NCI-H1436 (cell line): Measurements from ENCODE around the gene RTL1.

ENCODE experiments used
- DNase-seq: peaks from one replicate; lab custom pipeline; 2025; lab: John Stamatoyannopoulos, UW

RTL1 gene

GRCh38 chr14:100881211-100882025 is 22.1 kb downstream of the RTL1 start:
- no peak for DNase-seq

GRCh38 chr14:100880271-100881101 is 23.0 kb downstream of the RTL1 start:
- no peak for DNase-seq

DNA sequence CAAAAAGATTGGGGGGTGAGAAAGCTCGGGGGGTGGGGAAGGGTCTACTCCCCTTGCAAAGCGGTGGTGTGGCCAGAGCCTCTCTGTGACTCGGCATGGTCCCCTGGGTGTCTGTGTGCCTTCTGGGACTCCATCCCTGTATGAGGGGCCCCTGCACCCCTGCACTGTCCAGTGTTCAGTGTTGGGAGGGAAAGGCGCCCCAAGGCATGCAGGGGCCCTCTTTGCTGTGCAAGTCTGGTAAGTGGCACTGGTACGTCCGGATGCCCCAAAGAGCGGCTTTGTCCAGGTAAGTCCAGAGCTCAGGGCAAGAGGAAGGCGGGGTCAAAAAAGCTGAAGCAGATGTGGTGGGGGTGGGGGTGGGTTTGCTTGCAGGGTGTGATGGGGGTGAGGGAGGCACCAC is 23.7 kb downstream of the RTL1 start:
- no peak for DNase-seq

- DNase-seq, result no peak
These were observed 24.3 kb downstream of the RTL1 start for GRCh38 chr14:100879194-100879593.

DNA sequence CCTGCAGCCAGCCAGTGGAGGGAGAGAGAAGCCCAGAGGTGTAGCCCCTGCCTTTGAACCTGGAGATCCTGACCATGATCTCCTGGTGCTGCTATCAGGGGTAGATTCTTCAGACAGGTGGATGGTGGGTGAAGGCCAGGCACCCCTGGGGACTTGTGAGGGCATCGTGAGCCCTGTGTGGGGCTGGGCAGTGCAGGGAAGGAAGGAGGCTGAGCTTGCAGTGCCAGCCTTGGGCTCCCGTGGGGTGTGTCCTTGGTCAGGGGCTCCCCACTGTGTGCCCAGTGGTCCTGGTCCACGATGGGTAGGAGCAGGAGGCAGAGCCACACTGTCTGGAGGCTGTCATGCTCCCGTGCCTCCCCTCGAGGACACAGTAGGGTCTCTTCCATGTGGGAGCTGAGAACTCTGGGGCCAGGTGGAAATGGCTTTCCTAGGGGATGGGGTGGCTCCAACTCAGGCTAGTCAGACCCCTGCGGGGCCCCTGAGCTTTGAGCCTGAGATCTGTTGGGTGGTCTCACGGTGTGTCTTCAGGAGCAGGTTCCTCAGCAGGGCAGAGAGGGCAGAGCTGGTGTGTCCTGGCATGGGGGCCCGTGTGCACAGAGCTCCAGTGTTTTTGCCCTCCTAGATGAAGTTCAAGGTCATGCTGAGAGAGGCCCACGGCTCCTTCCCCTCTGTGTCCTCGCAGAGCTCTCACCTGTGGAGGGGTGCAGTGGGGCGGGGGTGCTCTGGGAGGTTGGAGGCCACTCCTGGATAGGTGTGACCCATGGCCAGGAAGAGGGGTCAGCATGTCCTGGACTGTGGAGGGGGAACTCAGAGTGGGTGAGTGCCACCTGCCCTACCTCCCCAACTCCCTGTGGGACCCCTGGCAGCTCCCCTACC is 25.0 kb downstream of the RTL1 start:
- DNase-seq, result no peak

DNA sequence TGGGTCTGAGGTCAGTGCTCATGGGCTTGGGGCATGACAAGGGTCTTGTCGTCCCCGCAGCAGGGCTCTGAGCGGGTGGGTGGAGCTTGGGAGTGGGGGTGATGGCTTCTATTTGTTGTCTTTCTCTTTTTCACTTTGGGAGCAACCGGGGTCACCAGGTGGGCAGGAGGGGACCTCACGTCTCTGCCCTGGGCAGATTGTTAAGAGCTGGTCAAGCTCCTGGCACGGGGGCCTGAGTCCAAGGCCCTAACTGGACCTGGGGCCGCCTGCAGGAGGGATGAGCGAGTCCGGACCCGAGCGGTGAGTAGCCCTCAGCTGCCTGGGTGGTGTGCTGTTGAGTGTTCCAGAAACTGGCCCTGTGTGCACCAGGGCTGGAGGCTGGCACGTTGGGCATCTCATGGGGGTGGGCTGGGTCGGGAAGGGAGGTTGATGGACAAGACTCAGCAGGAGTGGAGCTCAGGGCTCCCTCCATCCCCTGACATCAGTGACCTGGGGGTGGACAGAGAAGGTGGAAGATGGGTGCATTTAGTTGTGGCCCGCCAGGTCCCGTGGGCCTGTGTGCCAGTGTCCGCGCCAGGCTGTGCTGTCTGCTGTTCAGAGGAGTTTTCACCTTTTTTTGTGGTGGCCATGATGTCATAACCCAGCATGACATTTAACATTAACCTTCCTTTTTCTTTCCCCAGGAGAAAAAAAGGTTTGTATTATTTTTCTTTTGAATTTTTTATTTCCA is 27.5 kb downstream of the RTL1 start:
- no peak for DNase-seq

- DNase-seq, result no peak
These were observed 28.4 kb downstream of the RTL1 start for GRCh38 chr14:100875126-100875525.

- DNase-seq, result no peak
These were observed 29.0 kb downstream of the RTL1 start for GRCh38 chr14:100874411-100875091.

GRCh38 chr14:100874051-100874410 is 29.5 kb downstream of the RTL1 start:
- no peak for DNase-seq

GRCh38 chr14:100873096-100873482 is 30.4 kb downstream of the RTL1 start:
- no peak for DNase-seq

GRCh38 chr14:100872259-100873095 is 31.0 kb downstream of the RTL1 start:
- no peak for DNase-seq

- no peak for DNase-seq
These were observed 32.0 kb downstream of the RTL1 start for GRCh38 chr14:100871234-100872186.

DNA sequence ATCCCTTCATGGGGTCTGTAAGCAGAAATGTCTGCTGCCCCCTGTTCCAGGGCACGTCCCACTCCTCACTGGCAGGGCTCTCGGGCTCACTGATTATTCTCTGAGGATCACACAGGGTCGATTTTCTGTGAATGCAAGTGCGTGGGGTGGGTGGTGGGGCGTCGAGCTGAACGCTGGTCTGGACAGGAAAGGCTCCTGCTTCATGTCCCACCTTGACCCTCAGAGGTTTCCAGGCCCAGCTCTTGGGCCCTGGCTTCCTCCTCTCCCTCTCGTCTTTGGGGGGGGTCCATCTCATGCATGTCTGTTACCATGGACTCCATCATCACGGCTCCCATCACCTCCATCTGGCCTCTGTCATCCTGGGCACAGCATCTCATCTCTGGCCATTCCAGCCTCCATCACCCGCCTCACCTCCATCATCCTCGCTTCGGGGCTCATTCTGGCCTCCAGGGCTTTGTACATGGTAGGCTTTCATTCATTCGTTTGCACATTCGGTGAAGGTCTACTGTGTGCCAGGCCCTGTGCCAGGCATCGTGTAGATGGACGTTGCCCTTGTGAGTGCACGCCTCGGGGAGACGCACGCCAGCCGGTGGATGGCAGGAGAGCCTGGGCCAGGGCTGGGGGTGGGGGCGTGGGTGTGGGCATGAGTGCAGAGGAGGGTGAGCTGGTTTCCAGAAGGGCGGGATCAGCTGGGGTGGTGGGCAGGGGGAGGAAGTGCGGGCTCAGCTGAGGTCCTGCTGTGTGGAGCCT is 34.7 kb downstream of the RTL1 start:
- no peak for DNase-seq

- no peak for DNase-seq
These were observed 35.7 kb downstream of the RTL1 start for GRCh38 chr14:100867631-100868315.

- no peak for DNase-seq
These were observed 36.6 kb downstream of the RTL1 start for GRCh38 chr14:100866666-100867630.
